ENCODE measurements around the gene OGFRL1.

OGFRL1 gene

GRCh38 chr6:71333050-71333449 lies 44.4 kb downstream of the OGFRL1 start:
- Mint-ChIP-seq H3K4me1 (ENCODE audit: low read depth) (peaks cover 3% of the 10 kb centered on the region), H3K9me3 (no peaks in the 10 kb centered on the region), H3K27ac (no peak overlapping the region), H3K36me3 (ENCODE audit: low read depth) (no peaks in the 10 kb centered on the region), H3K27me3 (ENCODE audit: low read depth) (peaks cover 5% of the 10 kb centered on the region), H3K4me3 (no peak overlapping the region)
- DNase-seq (ENCODE audit: low spot score) = no peak

DNA sequence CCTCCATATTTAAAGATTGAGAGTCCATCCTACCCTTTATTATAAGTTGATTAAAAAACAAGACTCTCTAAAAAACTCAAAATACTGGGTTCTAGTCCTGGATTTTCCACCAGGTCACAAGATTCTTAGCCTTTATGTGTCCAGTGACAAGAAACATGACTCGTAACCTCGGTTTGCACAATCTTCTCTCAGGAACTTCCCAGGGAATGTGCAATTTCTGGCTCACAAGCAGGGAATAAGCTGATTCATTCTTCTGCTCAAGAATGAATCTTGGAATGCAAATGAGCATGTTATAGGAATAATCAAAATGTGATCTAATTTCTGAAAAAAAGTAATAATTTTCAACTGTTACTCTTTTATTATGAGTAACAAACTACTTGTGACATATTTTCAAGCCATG lies 45.1 kb downstream of the OGFRL1 start:
- H3K4me1 Mint-ChIP-seq (ENCODE audit: low read depth) = peaks cover 3% of the 10 kb centered on the region
- H3K27ac Mint-ChIP-seq = no peak overlapping the region
- no peak for DNase-seq (ENCODE audit: low spot score)
- H3K27me3 Mint-ChIP-seq (ENCODE audit: low read depth) = peaks cover 5% of the 10 kb centered on the region
- H3K9me3 Mint-ChIP-seq = no peaks in the 10 kb centered on the region
- no peak overlapping the region for H3K4me3 Mint-ChIP-seq
- no peaks in the 10 kb centered on the region for H3K36me3 Mint-ChIP-seq (ENCODE audit: low read depth)

- H3K9me3 Mint-ChIP-seq = no peaks in the 10 kb centered on the region
- H3K27me3 Mint-ChIP-seq (ENCODE audit: low read depth) = peaks cover 7% of the 10 kb centered on the region
- peaks cover 3% of the 10 kb centered on the region for H3K4me1 Mint-ChIP-seq (ENCODE audit: low read depth)
- no peak overlapping the region for H3K27ac Mint-ChIP-seq
- no peaks in the 10 kb centered on the region for H3K36me3 Mint-ChIP-seq (ENCODE audit: low read depth)
- DNase-seq (ENCODE audit: low spot score) = no peak
- H3K4me3 Mint-ChIP-seq = no peak overlapping the region
These were observed 46.2 kb downstream of the OGFRL1 start for GRCh38 chr6:71334768-71335167.

DNA sequence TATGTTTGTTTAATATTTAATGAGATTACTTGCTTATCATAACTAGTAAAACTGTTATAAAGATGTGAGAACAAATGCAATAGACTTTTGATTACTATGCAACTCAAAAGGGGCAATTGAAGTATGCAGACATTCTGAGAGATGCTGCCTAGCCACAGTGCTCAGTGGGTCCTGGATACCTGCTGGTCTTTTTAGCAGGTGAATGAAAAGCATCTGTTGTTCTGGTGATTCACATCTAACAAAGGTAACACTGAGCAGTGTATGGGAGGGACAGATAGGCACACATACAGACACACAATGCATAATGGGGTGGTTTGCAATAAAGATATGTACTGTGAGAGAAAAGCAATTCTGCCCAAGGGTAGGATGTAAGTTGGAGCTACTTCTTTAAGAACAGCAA lies 46.9 kb downstream of the OGFRL1 start:
- Mint-ChIP-seq H3K4me3 (no peak overlapping the region), H3K4me1 (ENCODE audit: low read depth) (peaks cover 3% of the 10 kb centered on the region), H3K27me3 (ENCODE audit: low read depth) (peaks cover 7% of the 10 kb centered on the region), H3K27ac (no peak overlapping the region), H3K36me3 (ENCODE audit: low read depth) (no peaks in the 10 kb centered on the region), H3K9me3 (no peaks in the 10 kb centered on the region)
- no peak for DNase-seq (ENCODE audit: low spot score)

- Mint-ChIP-seq H3K27ac (no peak overlapping the region), H3K4me3 (no peak overlapping the region), H3K9me3 (no peaks in the 10 kb centered on the region), H3K4me1 (ENCODE audit: low read depth) (peaks cover 3% of the 10 kb centered on the region), H3K27me3 (ENCODE audit: low read depth) (peaks cover 7% of the 10 kb centered on the region), H3K36me3 (ENCODE audit: low read depth) (no peaks in the 10 kb centered on the region)
- no peak for DNase-seq (ENCODE audit: low spot score)
These were observed 48.3 kb downstream of the OGFRL1 start for GRCh38 chr6:71336901-71337300.

DNA sequence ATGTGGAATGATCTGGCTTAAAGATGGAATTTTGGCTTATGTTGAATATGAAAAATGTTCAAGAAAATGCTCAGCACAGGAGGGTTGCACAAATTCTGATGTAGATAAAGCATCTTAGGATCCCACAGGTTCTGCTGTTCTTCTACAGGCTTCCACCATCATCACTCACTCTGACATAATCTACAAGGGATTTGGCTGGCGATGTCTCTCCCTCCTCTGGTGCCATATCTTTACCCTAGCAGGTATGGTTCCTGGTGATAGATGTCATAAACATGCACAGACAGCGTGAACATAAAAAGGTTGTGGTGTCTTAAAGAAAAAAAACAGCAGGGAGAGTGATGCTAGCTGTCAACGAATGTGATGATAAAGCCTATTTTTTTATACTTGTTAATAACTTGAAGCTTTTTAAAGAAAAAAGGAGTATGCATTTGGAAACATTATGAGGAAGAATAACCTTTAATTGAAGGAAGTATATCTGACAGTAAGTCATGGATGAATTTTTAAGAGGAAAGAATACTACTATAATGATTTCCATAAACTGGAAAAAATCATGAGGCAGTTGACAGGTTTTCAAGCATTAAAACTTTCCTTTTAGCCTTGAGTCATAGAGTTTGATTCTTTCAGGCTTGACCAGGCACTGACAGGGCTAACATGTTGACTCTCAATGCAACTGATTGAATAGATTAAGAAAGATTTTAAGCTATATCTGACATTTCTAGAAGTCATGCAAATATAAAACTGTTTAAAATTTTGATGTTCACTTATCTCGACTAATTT lies 50.1 kb downstream of the OGFRL1 start:
- peaks cover 7% of the 10 kb centered on the region for H3K27me3 Mint-ChIP-seq (ENCODE audit: low read depth)
- peaks cover 3% of the 10 kb centered on the region for H3K4me1 Mint-ChIP-seq (ENCODE audit: low read depth)
- H3K27ac Mint-ChIP-seq = no peak overlapping the region
- no peaks in the 10 kb centered on the region for H3K9me3 Mint-ChIP-seq
- no peak overlapping the region for H3K4me3 Mint-ChIP-seq
- H3K36me3 Mint-ChIP-seq (ENCODE audit: low read depth) = no peaks in the 10 kb centered on the region
- no peak for DNase-seq (ENCODE audit: low spot score)

GRCh38 chr6:71342772-71343171 lies 54.2 kb downstream of the OGFRL1 start:
- H3K27ac Mint-ChIP-seq = no peak overlapping the region
- no peaks in the 10 kb centered on the region for H3K36me3 Mint-ChIP-seq (ENCODE audit: low read depth)
- no peaks in the 10 kb centered on the region for H3K4me1 Mint-ChIP-seq (ENCODE audit: low read depth)
- no peak overlapping the region for H3K4me3 Mint-ChIP-seq
- H3K9me3 Mint-ChIP-seq = no peaks in the 10 kb centered on the region
- peaks cover 7% of the 10 kb centered on the region for H3K27me3 Mint-ChIP-seq (ENCODE audit: low read depth)
- no peak for DNase-seq (ENCODE audit: low spot score)

- DNase-seq (ENCODE audit: low spot score) = no peak
- no peak overlapping the region for H3K4me3 Mint-ChIP-seq
- no peak overlapping the region for H3K27ac Mint-ChIP-seq
- H3K27me3 Mint-ChIP-seq (ENCODE audit: low read depth) = peaks cover 5% of the 10 kb centered on the region
- H3K9me3 Mint-ChIP-seq = no peaks in the 10 kb centered on the region
- no peaks in the 10 kb centered on the region for H3K36me3 Mint-ChIP-seq (ENCODE audit: low read depth)
- no peaks in the 10 kb centered on the region for H3K4me1 Mint-ChIP-seq (ENCODE audit: low read depth)
These were observed 57.1 kb downstream of the OGFRL1 start for GRCh38 chr6:71345476-71346333.

GRCh38 chr6:71346334-71346694 lies 57.7 kb downstream of the OGFRL1 start:
- H3K9me3 Mint-ChIP-seq = no peaks in the 10 kb centered on the region
- DNase-seq (ENCODE audit: low spot score) = no peak
- no peaks in the 10 kb centered on the region for H3K36me3 Mint-ChIP-seq (ENCODE audit: low read depth)
- H3K4me1 Mint-ChIP-seq (ENCODE audit: low read depth) = no peaks in the 10 kb centered on the region
- H3K27ac Mint-ChIP-seq = no peak overlapping the region
- H3K4me3 Mint-ChIP-seq = no peak overlapping the region
- H3K27me3 Mint-ChIP-seq (ENCODE audit: low read depth) = peaks cover 5% of the 10 kb centered on the region

DNA sequence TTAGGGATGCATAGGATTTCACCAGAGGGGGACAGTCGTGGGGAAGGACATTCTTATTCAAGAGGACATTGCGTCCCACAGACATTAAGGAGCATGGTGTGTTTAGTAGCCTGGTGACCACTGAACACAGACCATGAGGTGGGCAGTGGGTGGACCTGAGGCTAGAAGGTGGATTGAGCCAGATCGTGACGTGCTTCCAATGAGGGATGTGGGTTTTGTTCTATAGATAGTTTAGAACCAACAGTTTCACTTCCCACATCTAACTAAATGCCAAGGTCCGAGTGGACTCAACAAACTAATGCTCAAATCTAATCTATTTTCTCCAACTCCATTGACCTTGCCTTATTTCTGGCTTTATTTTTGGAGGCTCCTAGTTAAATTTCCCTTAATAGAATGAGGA lies 58.5 kb downstream of the OGFRL1 start:
- Mint-ChIP-seq H3K36me3 (ENCODE audit: low read depth) (no peaks in the 10 kb centered on the region), H3K9me3 (no peaks in the 10 kb centered on the region), H3K27ac (no peak overlapping the region), H3K27me3 (ENCODE audit: low read depth) (peaks cover 5% of the 10 kb centered on the region), H3K4me1 (ENCODE audit: low read depth) (no peaks in the 10 kb centered on the region), H3K4me3 (no peak overlapping the region)
- no peak for DNase-seq (ENCODE audit: low spot score)

DNA sequence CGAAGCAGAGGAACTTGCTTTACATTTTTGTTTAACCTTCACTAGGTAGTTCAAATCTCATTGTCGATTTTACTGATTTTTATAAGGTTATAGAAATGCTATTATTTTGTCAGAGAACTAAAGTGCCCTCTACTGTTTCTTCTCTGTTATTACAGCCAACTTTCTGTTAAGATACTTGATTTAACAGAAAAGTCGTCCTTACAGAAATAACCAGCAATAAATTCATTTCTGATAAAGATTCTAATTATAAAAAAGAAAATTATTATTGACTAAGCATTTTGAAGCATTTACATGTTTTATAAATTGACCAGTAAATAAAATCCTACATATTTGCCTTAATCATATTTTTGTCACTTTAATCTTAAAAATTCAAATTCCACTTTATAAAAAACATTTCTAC lies 60.8 kb downstream of the OGFRL1 start:
- Mint-ChIP-seq H3K36me3 (ENCODE audit: low read depth) (no peaks in the 10 kb centered on the region), H3K9me3 (no peaks in the 10 kb centered on the region), H3K4me1 (ENCODE audit: low read depth) (no peaks in the 10 kb centered on the region), H3K4me3 (no peak overlapping the region), H3K27ac (no peak overlapping the region), H3K27me3 (ENCODE audit: low read depth) (peaks cover 2% of the 10 kb centered on the region)
- no peak for DNase-seq (ENCODE audit: low spot score)

DNA sequence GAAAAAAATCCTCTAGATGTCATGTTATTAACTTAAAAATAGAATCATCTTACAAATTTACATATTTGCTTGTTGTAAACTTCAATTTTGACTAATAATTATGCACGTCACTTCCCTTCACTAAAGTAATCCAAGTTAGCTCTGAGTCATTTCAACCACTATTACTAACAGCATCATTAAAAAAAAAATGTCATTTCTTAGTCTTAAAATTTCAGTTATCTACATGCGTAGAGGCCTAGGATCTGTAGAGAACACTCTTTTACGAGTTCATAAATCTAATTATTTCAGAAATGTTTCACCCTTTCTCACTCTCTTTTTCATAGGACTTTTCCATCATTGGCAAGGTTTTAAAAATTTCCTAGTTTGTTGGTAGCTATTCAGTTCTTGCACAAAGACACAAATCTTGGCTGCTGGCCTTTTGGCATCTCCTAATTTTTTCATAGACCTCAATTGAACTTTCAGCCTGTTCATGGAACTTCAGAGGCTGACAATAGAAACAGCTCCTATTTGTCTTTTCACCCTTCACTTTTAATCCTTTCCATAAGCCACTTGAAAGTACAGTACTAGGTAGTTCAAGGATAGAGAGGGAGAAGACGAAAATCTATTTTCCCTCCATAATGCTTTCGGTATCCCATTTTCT lies 61.5 kb downstream of the OGFRL1 start:
- H3K4me1 Mint-ChIP-seq (ENCODE audit: low read depth) = no peaks in the 10 kb centered on the region
- H3K4me3 Mint-ChIP-seq = no peak overlapping the region
- no peaks in the 10 kb centered on the region for H3K36me3 Mint-ChIP-seq (ENCODE audit: low read depth)
- H3K9me3 Mint-ChIP-seq = no peaks in the 10 kb centered on the region
- H3K27me3 Mint-ChIP-seq (ENCODE audit: low read depth) = no peaks in the 10 kb centered on the region
- no peak overlapping the region for H3K27ac Mint-ChIP-seq
- no peak for DNase-seq (ENCODE audit: low spot score)

- no peak overlapping the region for H3K27ac Mint-ChIP-seq
- H3K36me3 Mint-ChIP-seq (ENCODE audit: low read depth) = no peaks in the 10 kb centered on the region
- H3K4me1 Mint-ChIP-seq (ENCODE audit: low read depth) = no peaks in the 10 kb centered on the region
- no peaks in the 10 kb centered on the region for H3K9me3 Mint-ChIP-seq
- H3K4me3 Mint-ChIP-seq = no peak overlapping the region
- no peak for DNase-seq (ENCODE audit: low spot score)
- no peaks in the 10 kb centered on the region for H3K27me3 Mint-ChIP-seq (ENCODE audit: low read depth)
These were observed 62.6 kb downstream of the OGFRL1 start for GRCh38 chr6:71351190-71351589.

Measured in T-helper 2 cell treated with Interferon-gamma antibody and Interleukin-4, amounts not matched to agents 5 μg/mL and 100 μg/mL, for 36 hours (primary cell).